ENCODE results near the gene P2RX5.
"Not testable (repeated sequence)": the region's sequence is repeated elsewhere in the genome, so short reads cannot be mapped to it uniquely, and the experiment has no call there.

P2RX5 gene

GRCh38 chr17:3712811-3713463 is 17.0 kb upstream of the P2RX5 start:
- H3K4me3 ChIP-seq (ENCODE audit: low read depth, low read length), result no peak overlapping the region
- peak; percentile 74 for DNase-seq (ENCODE audit: low read depth)
- TF ChIP-seq CTCF (IDR thresholded peaks at IDR 0.05; ENCODE audit: insufficient read depth, low read depth, low read length, missing control alignments), result no peak

DNA sequence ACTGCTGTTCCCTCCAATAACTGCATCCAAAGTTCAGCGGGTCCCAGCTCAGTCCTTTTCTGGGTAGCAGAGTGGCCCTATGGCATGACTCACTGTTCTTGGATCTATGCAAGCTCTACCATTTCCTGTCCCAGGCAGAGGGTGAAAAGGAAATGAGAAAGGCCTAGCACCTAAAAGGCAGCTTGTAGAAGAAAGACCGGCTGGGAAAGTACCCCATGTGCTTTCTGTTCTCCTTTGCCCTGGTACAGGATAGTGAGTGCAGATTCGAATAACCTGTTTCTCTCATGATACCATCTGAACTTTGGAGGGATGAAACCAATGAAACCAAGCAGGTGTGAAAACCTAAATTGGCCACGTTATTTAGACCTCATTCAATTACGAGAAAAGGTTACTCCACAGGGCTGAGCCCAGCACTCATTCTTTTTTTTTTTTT is 15.0 kb upstream of the P2RX5 start:
- no peak for TF ChIP-seq CTCF (IDR thresholded peaks at IDR 0.05; ENCODE audit: insufficient read depth, low read depth, low read length, missing control alignments)
- no peak overlapping the region; the same call in 1 of the 2 replicates for H3K4me3 ChIP-seq (ENCODE audit: low read depth, low read length)
- peak; percentile 99 for DNase-seq (ENCODE audit: low read depth)

- no peak for DNase-seq (ENCODE audit: low read depth)
- H3K4me3 ChIP-seq (ENCODE audit: low read depth, low read length), result no peak overlapping the region
- no peak for TF ChIP-seq CTCF (IDR thresholded peaks at IDR 0.05; ENCODE audit: insufficient read depth, low read depth, low read length, missing control alignments)
Observed at GRCh38 chr17:3708366-3708765, 12.4 kb upstream of the P2RX5 start.

GRCh38 chr17:3705718-3705984 is 9.7 kb upstream of the P2RX5 start:
- DNase-seq (ENCODE audit: low read depth); H3K4me3 ChIP-seq (ENCODE audit: low read depth, low read length): not testable (repeated sequence)

GRCh38 chr17:3704931-3705717 is 9.2 kb upstream of the P2RX5 start:
- no peak for TF ChIP-seq CTCF (IDR thresholded peaks at IDR 0.05; ENCODE audit: insufficient read depth, low read depth, low read length, missing control alignments)
- no peak for DNase-seq (ENCODE audit: low read depth)
- H3K4me3 ChIP-seq (ENCODE audit: low read depth, low read length), result no peak overlapping the region

GRCh38 chr17:3702041-3702539 is 6.1 kb upstream of the P2RX5 start:
- H3K4me3 ChIP-seq (ENCODE audit: low read depth, low read length); DNase-seq (ENCODE audit: low read depth): not testable (repeated sequence)

- no peak for TF ChIP-seq CTCF (IDR thresholded peaks at IDR 0.05; ENCODE audit: insufficient read depth, low read depth, low read length, missing control alignments)
- no peak overlapping the region for H3K4me3 ChIP-seq (ENCODE audit: low read depth, low read length)
- DNase-seq (ENCODE audit: low read depth), result no peak
Observed at GRCh38 chr17:3699951-3700350, 4.0 kb upstream of the P2RX5 start.

GRCh38 chr17:3698139-3698538 is 2.2 kb upstream of the P2RX5 start:
- no peak for TF ChIP-seq CTCF (IDR thresholded peaks at IDR 0.05; ENCODE audit: insufficient read depth, low read depth, low read length, missing control alignments)
- no peak overlapping the region for H3K4me3 ChIP-seq (ENCODE audit: low read depth, low read length)

More at GRCh38 chr17:3698139-3698538, 2.2 kb upstream of the P2RX5 start:
- DNase-seq (ENCODE audit: low read depth), result no peak

Data from GM12865 (cell line).